Mucosa of descending colon (tissue), 3 donors: Measurements from ENCODE around the gene CDKN2AIP. TPM values are rescaled to one million over a fixed set of nuclear protein-coding genes. Genes with fewer than 3 reads are reported as not detected.
A peak's percentile ranks its signal among the peaks of the same experiment; 100 is the strongest.

Experiments
- ATAC-seq: fragments of 200-7000 bp; cut with Tn5 transposase; one replicate; pipeline ENCODE4 v1.9.1; 2020; ENCODE audit warnings: mild to moderate bottlenecking, moderate library complexity
- DNase-seq, 3 donors: peaks; one replicate each; pipeline ENCODE4 v3.0.0-alpha.2; 2020
- H3K36me3 ChIP-seq: fragments of 200-600 bp; one replicate; pipeline ENCODE4 v1.8.0; 2021; ENCODE audit warnings: low read depth, mild to moderate bottlenecking
- H3K4me1 ChIP-seq: fragments of 200-600 bp; one replicate; pipeline ENCODE4 v1.8.0; 2021; ENCODE audit warnings: low read depth, mild to moderate bottlenecking
- H3K4me3 ChIP-seq: fragments of 200-600 bp; one replicate; pipeline ENCODE4 v1.8.0; 2021; ENCODE audit warnings: mild to moderate bottlenecking
- H3K9me3 ChIP-seq: fragments of 200-600 bp; one replicate; pipeline ENCODE4 v1.8.0; 2021; ENCODE audit warnings: mild to moderate bottlenecking
- CTCF ChIP-seq: fragments of 200-600 bp; IDR thresholded peaks from one replicate; pipeline ENCODE4 v1.8.0; 2022; ENCODE audit warnings: antibody characterized with exemption, mild to moderate bottlenecking
- intact Hi-C, 2 donors: fragments of 100-400 bp; cut with DNase I in 1 of 2; cut with micrococcal nuclease in 1 of 2; formaldehyde crosslinking; loops; one replicate each; pipeline versions ENCODE4 v1.11.0 to v1.11.1; 2022; cut with DNase I, micrococcal nuclease
- total RNA-seq, 3 donors: library from RNA; stranded (reverse); fragmentation: NEBNext Ultra II Directional in 2 of 3; extraction: Animal tissue kit (Norgen Biotek cat#: 25700) in 2 of 3; gene quantifications; one replicate each; pipeline versions ENCODE4 v1.2.1 to v1.2.4, GENCODE V29; 2021 to 2023
- donor health status: DM: no; HTN: no; CAD: no; lungs with moderate emphysema.
- donor health status: DM: no; HTN: no; CAD: no.
- donor health status: DM: no; HTN: yes; CAD: no.

CDKN2AIP gene
- total RNA-seq, 3 donors from 2014 or later, result 16.2 to 20.4 (median 18.9) TPM

- ATAC-seq, result peak; percentile 35
- DNase-seq, result no peak
- intact Hi-C loops, result no loop called here
- H3K4me3 ChIP-seq, result peak overlapping the region; percentile 85
- peaks cover 38% of the 10 kb centered on the region for H3K4me1 ChIP-seq
- H3K9me3 ChIP-seq, result no peaks in the 10 kb centered on the region
- no peak for TF ChIP-seq CTCF
- no peaks in the 10 kb centered on the region for H3K36me3 ChIP-seq
Measured at GRCh38 chr4:183443655-183444213, 702 bp upstream of the CDKN2AIP start.

GRCh38 chr4:183445097-183445428, 627 bp downstream of the CDKN2AIP start:
- peak; percentile 56 to 80 (median 78) for DNase-seq

GRCh38 chr4:183447646-183448045, 3.2 kb downstream of the CDKN2AIP start:
- TF ChIP-seq CTCF, result no peak
- intact Hi-C loops, result no loop called here

More at GRCh38 chr4:183445097-183445428, 627 bp downstream of the CDKN2AIP start:
- no peaks in the 10 kb centered on the region for H3K9me3 ChIP-seq
- no peaks in the 10 kb centered on the region for H3K36me3 ChIP-seq
- intact Hi-C loops, result no loop called here
- peak overlapping the region; percentile 85 for H3K4me3 ChIP-seq
- peak; percentile 30 for ATAC-seq
- H3K4me1 ChIP-seq, result peaks cover 38% of the 10 kb centered on the region
- TF ChIP-seq CTCF, result no peak

GRCh38 chr4:183448436-183448835, 4.0 kb downstream of the CDKN2AIP start:
- ATAC-seq (no peak), DNase-seq (no peak)
- no peak for TF ChIP-seq CTCF
- Histone ChIP-seq H3K4me1 (peaks cover 23% of the 10 kb centered on the region), H3K4me3 (no peak overlapping the region), H3K36me3 (no peaks in the 10 kb centered on the region), H3K9me3 (no peaks in the 10 kb centered on the region)
- intact Hi-C loops, result no loop called here

More at GRCh38 chr4:183447646-183448045, 3.2 kb downstream of the CDKN2AIP start:
- H3K4me3 ChIP-seq, result no peak overlapping the region
- no peaks in the 10 kb centered on the region for H3K9me3 ChIP-seq
- H3K36me3 ChIP-seq, result no peaks in the 10 kb centered on the region
- ATAC-seq, result no peak
- DNase-seq, result no peak
- H3K4me1 ChIP-seq, result peaks cover 27% of the 10 kb centered on the region

- TF ChIP-seq CTCF, result no peak
- Histone ChIP-seq H3K4me1 (peaks cover 20% of the 10 kb centered on the region), H3K9me3 (no peaks in the 10 kb centered on the region), H3K36me3 (no peaks in the 10 kb centered on the region), H3K4me3 (no peak overlapping the region)
- intact Hi-C loops, result no loop called here
- ATAC-seq, result no peak
- no peak for DNase-seq
Measured at GRCh38 chr4:183449193-183449882, 4.9 kb downstream of the CDKN2AIP start.
